HepG2 (cell line): Measurements from ENCODE around the gene TCEA3. TPM values are rescaled to one million over a fixed set of nuclear protein-coding genes. Genes with fewer than 3 reads are reported as not detected.

ENCODE experiments used
- ATAC-seq: fragments of 200-7000 bp; cut with Tn5 transposase; 3 replicates; pipeline ENCODE4 v1.9.1; 2020; ENCODE audit warnings: mild to moderate bottlenecking, moderate library complexity
- BruUV-seq: library from RNA; stranded (reverse); fragments of 400-500 nt; replicated peaks from 2 replicates; lab custom pipeline; 2021; lab: Mats Ljungman, UMichigan
- CTCF ChIA-PET: fragments of 300-600 bp; formaldehyde crosslinking; extraction: SDS; loops from one replicate; lab custom pipeline; 2021; ENCODE audit warnings: low total read pairs, inconsistent platforms, low intra/inter-chr PET ratio; lab: Yijun Ruan, JAX
- POLR2A ChIA-PET: fragments of 350-600 bp; sonication (Branson Sonifier 250); formaldehyde crosslinking; loops from one replicate; lab custom pipeline; 2020; ENCODE audit warnings: antibody characterized with exemption, inconsistent platforms; lab: Yijun Ruan, JAX
- DNase-seq: peaks from one replicate; pipeline ENCODE4 v3.0.0-alpha.2; 2015; ENCODE audit warnings: low spot score
- FAIRE-seq: peaks from 3 replicates; lab custom pipeline; 2011; peaks lifted over from hg19 to GRCh38; lab: Jason Lieb, UNC
- H2AFZ ChIP-seq: one replicate; pipeline ENCODE4 v1.6.1; 2011; ENCODE audit warnings: low read length, inconsistent platforms
- H3K27ac ChIP-seq: fragments of 300-600 bp; 3 replicates; pipeline ENCODE4 v1.8.0; 2011; ENCODE audit warnings: mixed run types, mild to moderate bottlenecking, mixed read lengths, low read length, inconsistent platforms; ENCODE audit not compliant: insufficient read depth; ENCODE audit errors: extremely low read length
- H3K27me3 ChIP-seq, 2 experiments: fragments of 200-600 bp in 1 of 2; 2 replicates in 1 of 2; 3 replicates in 1 of 2; pipeline versions ENCODE4 v1.6.0 to v1.8.0; 2011; ENCODE audit warnings: low read length in 2 of 2, mild to moderate bottlenecking in 2 of 2, moderate library complexity in 2 of 2, inconsistent platforms in 1 of 2; ENCODE audit not compliant: insufficient read depth in 2 of 2, control insufficient read depth in 1 of 2
- H3K36me3 ChIP-seq, 2 experiments: fragments of 200-600 bp in 1 of 2; replicated peaks in 1 of 2; 2 replicates in 1 of 2; 3 replicates in 1 of 2; pipeline versions ENCODE4 v1.5.1 to v1.8.0; 2011; ENCODE audit warnings: low read length in 2 of 2, inconsistent platforms in 1 of 2; ENCODE audit not compliant: insufficient read depth in 2 of 2, control insufficient read depth in 1 of 2
- H3K4me1 ChIP-seq: 2 replicates; pipeline ENCODE4 v1.5.1; 2012; ENCODE audit warnings: low read length, inconsistent platforms; ENCODE audit not compliant: insufficient read depth
- H3K4me2 ChIP-seq: 2 replicates; pipeline ENCODE4 v1.6.0; 2011; ENCODE audit warnings: low read depth, low read length, inconsistent platforms
- H3K4me3 ChIP-seq, 3 experiments: fragments of 200-600 bp in 1 of 3; sonication (generic), shearing (Covaris generic) in 1 of 3; replicated peaks in 1 of 3; 2 replicates each; pipeline ENCODE4 v1.5.1; 2011 to 2016; ENCODE audit warnings: low read length in 3 of 3, inconsistent platforms in 2 of 3, low read depth in 2 of 3, mild to moderate bottlenecking in 2 of 3, control low read depth in 1 of 3, mixed read lengths in 1 of 3; ENCODE audit not compliant: insufficient read depth in 1 of 3
- H3K79me2 ChIP-seq: one replicate; pipeline ENCODE4 v1.6.1; 2011; ENCODE audit warnings: low read length, inconsistent platforms; ENCODE audit not compliant: insufficient read depth
- H3K9ac ChIP-seq: 2 replicates; pipeline ENCODE4 v1.6.0; 2011; ENCODE audit warnings: mild to moderate bottlenecking, low read depth, low read length, inconsistent platforms; ENCODE audit not compliant: insufficient read depth
- H3K9me3 ChIP-seq: 2 replicates; pipeline ENCODE4 v1.5.1; 2012; ENCODE audit warnings: mild to moderate bottlenecking, low read length
- H4K20me1 ChIP-seq: 2 replicates; pipeline ENCODE4 v1.6.0; 2011; ENCODE audit warnings: inconsistent platforms, mild to moderate bottlenecking, low read length, moderate library complexity; ENCODE audit not compliant: insufficient read depth
- FOXA1 ChIP-seq, 2 experiments: fragments of 450-650 bp in 1 of 2; sonication (generic) in 1 of 2; formaldehyde crosslinking in 1 of 2; IDR thresholded peaks; 2 replicates each; pipeline versions ENCODE4 v1.4.0 to v1.6.1; 2016 to 2020; ENCODE audit warnings: missing genetic modification reagents in 1 of 2
- MIER2 ChIP-seq: IDR thresholded peaks from 2 replicates; pipeline ENCODE4 v1.6.1; 2016; ENCODE audit warnings: missing biosample characterization, missing genetic modification reagents
- NR3C1 ChIP-seq: sonication (generic); formaldehyde crosslinking; IDR thresholded peaks from 2 replicates; pipeline ENCODE4 v1.4.0; 2020; ENCODE audit warnings: missing genetic modification reagents
- POLR2AphosphoS5 ChIP-seq: IDR thresholded peaks from 2 replicates; pipeline ENCODE4 v1.6.1; 2012; ENCODE audit warnings: low read depth, low read length
- ZNF607 ChIP-seq: sonication (generic); formaldehyde crosslinking; IDR thresholded peaks from 2 replicates; pipeline ENCODE4 v1.5.1; 2020; ENCODE audit warnings: missing genetic modification reagents, mild to moderate bottlenecking, borderline replicate concordance
- ZSCAN20 ChIP-seq: sonication (generic); formaldehyde crosslinking; IDR thresholded peaks from 2 replicates; pipeline ENCODE4 v1.4.0; 2020; ENCODE audit warnings: missing genetic modification reagents, mild to moderate bottlenecking, borderline replicate concordance
- WGBS: methylation state at CpG from one replicate; pipeline ENCODE4 v1.1.6; 2017; ENCODE audit warnings: low lambda C conversion rate; 5-methylcytosine and 5-hydroxymethylcytosine counted together
- in situ Hi-C: cut with HindIII; loops from 2 replicates; pipeline ENCODE4 v1.10.0; 2017; ENCODE audit warnings: low pct_unique_long_range_greater_than_20kb; ENCODE audit not compliant: extremely low pct_ligation_motif_present
- intact Hi-C: fragments of 100-400 bp; cut with micrococcal nuclease; formaldehyde crosslinking; loops from one replicate; pipeline ENCODE4 v1.10.0; 2022; ENCODE audit not compliant: unreplicated experiment
- polyA plus RNA-seq, 8 experiments: library from polyadenylated mRNA; depleted of rRNA in 3 of 8; stranded (reverse) in 7 of 8; unstranded in 1 of 8; fragments of >200 nt; fragmentation: Illumina TruSeq in 4 of 8; extraction: Trizol in 4 of 8; gene quantifications; 2 replicates each; pipeline versions ENCODE4 v1.2.1 to v1.2.3, GENCODE V29; 2011 to 2016; ENCODE audit warnings: low read depth in 4 of 8, missing spikeins in 1 of 8, mixed read lengths in 1 of 8; ENCODE audit not compliant: insufficient read depth in 1 of 8
- total RNA-seq, 5 experiments: library from RNA; depleted of rRNA; stranded (reverse); fragments of >200 nt; fragmentation: Illumina TruSeq; extraction: Trizol; gene quantifications; 2 replicates each; pipeline ENCODE4 v1.2.3, GENCODE V29; 2016; ENCODE audit warnings: low read depth in 1 of 5
- TF ChIP-seq, protein P1 (sequence below): sonication (generic); formaldehyde crosslinking; IDR thresholded peaks from 2 replicates; pipeline ENCODE4 v1.4.0; 2020; ENCODE audit warnings: mild to moderate bottlenecking, missing genetic modification reagents
- TF ChIP-seq, protein P2 (sequence below): sonication (generic); formaldehyde crosslinking; IDR thresholded peaks from 2 replicates; pipeline ENCODE4 v1.9.0; 2021; ENCODE audit warnings: missing genetic modification reagents, mild to moderate bottlenecking, borderline replicate concordance
- TF ChIP-seq, protein P3 (sequence below): IDR thresholded peaks from 2 replicates; pipeline ENCODE4 v1.6.1; 2016

The TCEA3 gene
- total and polyA plus RNA-seq, 2 of the 13 experiments (the other 11 are each of a cell fraction or from before 2014, with no cell fraction given) = 55.5 to 84.6 TPM

DNA sequence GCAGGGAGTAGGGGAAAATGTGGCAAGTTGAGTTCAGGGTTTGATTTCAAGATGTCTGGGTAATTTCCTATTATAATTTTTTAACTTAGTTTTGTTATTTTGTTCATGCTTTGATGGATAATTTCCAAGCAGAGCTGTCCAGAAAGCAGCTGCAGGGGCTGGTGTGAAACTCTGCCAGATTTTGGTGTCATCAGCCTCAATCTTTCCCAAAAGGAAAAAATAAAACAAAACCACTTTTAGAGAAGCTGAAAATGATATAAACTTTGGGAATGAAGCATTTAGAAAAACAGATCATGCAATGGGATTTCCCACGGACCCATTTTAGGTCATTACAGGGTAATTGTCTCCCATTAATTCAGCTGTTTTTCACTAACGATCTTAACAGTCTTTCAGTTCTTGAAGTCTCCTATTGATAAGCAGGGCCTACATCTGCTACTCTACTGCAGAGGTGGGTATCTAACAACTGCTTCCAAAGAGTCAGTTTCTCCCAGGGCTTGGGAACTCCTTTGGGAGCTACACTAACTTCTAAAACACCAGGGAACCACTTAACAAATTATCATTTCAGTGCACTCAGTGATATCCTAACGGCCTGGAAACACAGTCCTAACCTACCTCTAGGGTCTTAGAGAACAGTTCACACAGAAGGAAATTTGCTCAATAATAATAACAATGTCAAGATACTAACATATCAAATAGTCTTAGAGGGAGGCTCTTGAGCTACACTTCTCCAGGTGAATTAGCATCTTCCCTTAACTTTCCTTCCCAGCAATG is 67.2 kb downstream of the TCEA3 start:
- Histone ChIP-seq H3K4me1 (peaks cover 14% of the 10 kb centered on the region), H3K27ac (no peak overlapping the region), H3K27me3 (no peaks in the 10 kb centered on the region), H3K36me3 (peaks cover 12 to 17% of the 10 kb centered on the region in 2 experiments), H3K9me3 (no peaks in the 10 kb centered on the region), H3K4me3 (no peak overlapping the region), H2AFZ (no peak overlapping the region), H4K20me1 (no peaks in the 10 kb centered on the region), H3K79me2 (no peaks in the 10 kb centered on the region), H3K4me2 (no peak overlapping the region), H3K9ac (no peak overlapping the region)
- WGBS = 66% methylated on average over 3 of the region's 3 CpGs
- BruUV-seq = no TSS peak
- intact Hi-C loops = no loop called here
- in situ Hi-C loops = no loop called here
- ATAC-seq (no peak), DNase-seq (no peak), FAIRE-seq (no peak)
- ChIA-PET CTCF (no interaction called here), POLR2A (interaction anchor here (1.5 to 3.8 kb wide), 2 partner anchors 11 to 13 kb away, joined by 4 to 10 read pairs; partner anchors contain the start of gene HNRNPR)
- TF ChIP-seq, protein P1, sequence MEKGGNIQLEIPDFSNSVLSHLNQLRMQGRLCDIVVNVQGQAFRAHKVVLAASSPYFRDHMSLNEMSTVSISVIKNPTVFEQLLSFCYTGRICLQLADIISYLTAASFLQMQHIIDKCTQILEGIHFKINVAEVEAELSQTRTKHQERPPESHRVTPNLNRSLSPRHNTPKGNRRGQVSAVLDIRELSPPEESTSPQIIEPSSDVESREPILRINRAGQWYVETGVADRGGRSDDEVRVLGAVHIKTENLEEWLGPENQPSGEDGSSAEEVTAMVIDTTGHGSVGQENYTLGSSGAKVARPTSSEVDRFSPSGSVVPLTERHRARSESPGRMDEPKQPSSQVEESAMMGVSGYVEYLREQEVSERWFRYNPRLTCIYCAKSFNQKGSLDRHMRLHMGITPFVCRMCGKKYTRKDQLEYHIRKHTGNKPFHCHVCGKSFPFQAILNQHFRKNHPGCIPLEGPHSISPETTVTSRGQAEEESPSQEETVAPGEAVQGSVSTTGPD (CRISPR knock-in tag) = no peak
- TF ChIP-seq, protein P2, sequence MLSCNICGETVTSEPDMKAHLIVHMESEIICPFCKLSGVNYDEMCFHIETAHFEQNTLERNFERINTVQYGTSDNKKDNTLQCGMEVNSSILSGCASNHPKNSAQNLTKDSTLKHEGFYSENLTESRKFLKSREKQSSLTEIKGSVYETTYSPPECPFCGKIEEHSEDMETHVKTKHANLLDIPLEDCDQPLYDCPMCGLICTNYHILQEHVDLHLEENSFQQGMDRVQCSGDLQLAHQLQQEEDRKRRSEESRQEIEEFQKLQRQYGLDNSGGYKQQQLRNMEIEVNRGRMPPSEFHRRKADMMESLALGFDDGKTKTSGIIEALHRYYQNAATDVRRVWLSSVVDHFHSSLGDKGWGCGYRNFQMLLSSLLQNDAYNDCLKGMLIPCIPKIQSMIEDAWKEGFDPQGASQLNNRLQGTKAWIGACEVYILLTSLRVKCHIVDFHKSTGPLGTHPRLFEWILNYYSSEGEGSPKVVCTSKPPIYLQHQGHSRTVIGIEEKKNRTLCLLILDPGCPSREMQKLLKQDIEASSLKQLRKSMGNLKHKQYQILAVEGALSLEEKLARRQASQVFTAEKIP = no peak
- no peak for TF ChIP-seq FOXA1 (IDR thresholded peaks at IDR 0.05)
- no peak for TF ChIP-seq FOXA1 (CRISPR knock-in tag; IDR thresholded peaks at IDR 0.05)
- TF ChIP-seq NR3C1 (CRISPR knock-in tag) = no peak
- no peak for TF ChIP-seq ZSCAN20
- no peak for TF ChIP-seq MIER2
- TF ChIP-seq, protein P3, sequence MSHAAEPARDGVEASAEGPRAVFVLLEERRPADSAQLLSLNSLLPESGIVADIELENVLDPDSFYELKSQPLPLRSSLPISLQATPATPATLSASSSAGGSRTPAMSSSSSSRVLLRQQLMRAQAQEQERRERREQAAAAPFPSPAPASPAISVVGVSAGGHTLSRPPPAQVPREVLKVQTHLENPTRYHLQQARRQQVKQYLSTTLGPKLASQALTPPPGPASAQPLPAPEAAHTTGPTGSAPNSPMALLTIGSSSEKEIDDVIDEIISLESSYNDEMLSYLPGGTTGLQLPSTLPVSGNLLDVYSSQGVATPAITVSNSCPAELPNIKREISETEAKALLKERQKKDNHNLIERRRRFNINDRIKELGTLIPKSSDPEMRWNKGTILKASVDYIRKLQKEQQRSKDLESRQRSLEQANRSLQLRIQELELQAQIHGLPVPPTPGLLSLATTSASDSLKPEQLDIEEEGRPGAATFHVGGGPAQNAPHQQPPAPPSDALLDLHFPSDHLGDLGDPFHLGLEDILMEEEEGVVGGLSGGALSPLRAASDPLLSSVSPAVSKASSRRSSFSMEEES (CRISPR knock-in tag) = no peak
- TF ChIP-seq POLR2AphosphoS5 = no peak
- no peak for TF ChIP-seq ZNF607
